SK-N-DZ (cell line): ENCODE results near the gene AMOTL1.

ENCODE experiments used
- DNase-seq: peaks from one replicate; pipeline ENCODE4 v3.0.0-alpha.2; 2015; ENCODE audit warnings: low spot score

The AMOTL1 gene

DNA sequence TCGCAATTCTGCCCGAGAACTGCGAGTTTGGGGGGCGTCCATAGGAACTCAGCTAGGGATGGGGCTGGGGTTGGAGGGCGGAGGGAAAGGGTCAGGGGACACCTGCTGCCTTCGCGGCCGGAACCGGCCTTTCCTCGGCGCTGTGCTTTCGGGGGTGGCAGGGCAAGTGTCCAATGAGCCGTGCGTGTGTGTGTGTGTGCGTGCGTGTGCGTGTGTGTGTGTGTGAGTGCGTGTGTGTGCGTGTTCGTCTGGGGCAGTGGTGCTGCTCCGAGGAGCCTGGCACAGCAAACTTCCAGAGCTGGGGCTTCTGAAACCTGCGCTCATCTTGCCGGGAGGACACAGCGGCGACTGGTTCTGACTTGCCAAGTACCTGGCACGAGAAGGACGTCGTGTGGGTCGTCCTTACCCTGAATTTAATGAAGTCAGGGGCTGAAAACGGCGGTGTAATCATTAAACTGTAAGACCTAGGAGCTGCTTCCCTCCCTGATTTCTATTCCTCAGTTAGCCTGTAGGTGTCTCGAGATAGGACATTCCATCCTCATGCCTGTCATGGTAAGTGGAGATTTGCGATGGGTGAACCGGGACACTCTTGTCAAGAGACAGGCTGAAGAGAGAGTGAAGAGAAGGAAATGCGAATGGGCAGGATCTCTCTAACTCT lies 27.0 kb upstream of the AMOTL1 start:
- peak; percentile 85 for DNase-seq

DNA sequence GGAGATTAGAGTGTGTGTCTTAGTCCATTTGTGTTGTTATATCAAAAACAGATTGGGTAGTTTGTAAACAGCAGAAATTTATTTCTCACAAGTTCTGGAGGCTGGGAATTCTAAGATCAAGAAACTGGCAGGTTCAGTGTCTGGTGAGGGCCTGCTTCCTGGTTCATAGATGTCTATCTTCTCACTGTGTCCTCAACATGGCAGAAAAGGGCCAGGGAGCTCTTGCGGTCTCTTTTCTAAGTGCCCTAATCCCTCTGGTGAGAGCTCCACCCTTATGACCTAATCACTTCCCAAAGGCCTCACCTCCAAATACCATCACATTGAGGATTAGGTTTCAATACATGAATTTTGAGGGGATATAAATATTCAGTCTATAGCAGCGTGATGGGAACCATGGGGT lies 25.5 kb upstream of the AMOTL1 start:
- no peak for DNase-seq

DNA sequence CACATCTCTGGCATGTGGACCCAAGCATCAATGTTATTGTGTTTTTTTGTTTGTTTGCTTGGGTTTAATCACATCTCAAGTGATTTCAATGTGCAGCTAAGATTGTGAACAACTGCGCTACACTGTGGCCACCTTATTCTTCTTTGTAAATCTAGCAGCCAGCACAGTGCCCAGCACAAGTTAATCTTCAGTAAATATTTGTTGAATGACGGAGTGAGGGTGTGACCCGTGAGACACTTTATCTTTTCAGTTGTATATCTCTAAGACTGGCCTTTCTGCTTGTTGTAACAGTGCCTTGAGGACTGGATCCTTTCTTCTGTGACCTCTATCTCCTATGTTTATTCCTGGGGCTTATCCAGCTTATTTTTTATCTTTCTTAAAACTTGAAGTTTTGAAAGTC lies 21.4 kb upstream of the AMOTL1 start:
- no peak for DNase-seq

DNA sequence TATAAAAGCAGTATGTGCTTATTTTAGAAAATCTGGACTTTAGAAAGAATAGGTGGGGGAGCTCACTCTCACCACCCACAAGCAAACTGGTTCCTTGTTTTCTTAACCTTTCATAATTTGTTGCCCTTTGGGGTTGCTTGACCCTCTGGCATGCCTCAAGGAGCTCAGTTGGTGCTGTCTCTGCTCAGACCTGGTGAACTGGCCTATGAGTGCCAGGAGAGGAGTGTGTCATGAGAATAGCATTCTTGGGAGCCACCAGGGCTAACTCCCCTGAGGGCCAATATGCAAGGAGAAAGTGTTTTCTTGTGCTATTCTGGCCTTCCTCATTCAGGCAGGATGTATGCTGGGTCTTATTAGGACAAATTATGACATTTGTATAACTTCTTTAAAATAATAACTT lies 21.0 kb upstream of the AMOTL1 start:
- no peak for DNase-seq

DNA sequence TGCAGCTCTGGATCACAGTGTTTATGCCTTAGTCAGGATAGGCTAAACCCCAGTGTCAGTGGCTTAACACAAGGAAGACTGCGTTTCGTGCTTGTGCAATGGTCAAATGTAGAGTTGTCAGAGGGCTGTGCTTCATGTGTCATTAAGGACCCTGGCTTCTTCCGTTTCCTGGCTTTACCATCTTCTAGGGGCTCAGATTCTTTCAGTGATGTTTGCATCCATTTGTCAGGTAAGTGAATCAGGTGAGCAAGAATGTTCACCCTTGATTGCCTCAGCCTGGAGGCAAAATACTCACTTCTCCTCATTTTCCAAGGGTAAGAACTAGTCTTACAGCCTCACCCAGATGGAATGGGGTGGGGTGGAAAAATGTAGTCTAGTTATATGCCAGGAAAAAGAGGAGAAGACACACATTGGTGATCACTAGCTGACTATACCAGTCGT lies 20.5 kb upstream of the AMOTL1 start:
- DNase-seq = no peak

DNA sequence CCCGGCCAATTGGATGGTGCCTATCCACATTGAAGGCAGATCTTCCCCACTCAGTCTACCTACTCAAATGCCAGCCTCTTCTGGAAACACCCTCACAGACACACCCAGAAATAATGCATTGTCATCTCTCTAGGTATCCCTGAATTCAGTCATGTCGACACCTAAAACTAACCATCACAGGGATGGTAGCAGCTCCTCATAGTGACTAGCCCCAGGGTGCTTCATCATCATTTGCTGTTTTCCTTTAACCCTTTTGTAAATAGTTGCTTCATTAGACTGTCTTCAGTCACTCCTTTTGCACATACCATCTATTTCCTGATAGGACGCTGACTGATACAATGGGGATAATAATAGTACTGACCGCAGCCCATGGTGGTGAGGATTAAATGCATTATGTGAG lies 18.8 kb upstream of the AMOTL1 start:
- no peak for DNase-seq

DNA sequence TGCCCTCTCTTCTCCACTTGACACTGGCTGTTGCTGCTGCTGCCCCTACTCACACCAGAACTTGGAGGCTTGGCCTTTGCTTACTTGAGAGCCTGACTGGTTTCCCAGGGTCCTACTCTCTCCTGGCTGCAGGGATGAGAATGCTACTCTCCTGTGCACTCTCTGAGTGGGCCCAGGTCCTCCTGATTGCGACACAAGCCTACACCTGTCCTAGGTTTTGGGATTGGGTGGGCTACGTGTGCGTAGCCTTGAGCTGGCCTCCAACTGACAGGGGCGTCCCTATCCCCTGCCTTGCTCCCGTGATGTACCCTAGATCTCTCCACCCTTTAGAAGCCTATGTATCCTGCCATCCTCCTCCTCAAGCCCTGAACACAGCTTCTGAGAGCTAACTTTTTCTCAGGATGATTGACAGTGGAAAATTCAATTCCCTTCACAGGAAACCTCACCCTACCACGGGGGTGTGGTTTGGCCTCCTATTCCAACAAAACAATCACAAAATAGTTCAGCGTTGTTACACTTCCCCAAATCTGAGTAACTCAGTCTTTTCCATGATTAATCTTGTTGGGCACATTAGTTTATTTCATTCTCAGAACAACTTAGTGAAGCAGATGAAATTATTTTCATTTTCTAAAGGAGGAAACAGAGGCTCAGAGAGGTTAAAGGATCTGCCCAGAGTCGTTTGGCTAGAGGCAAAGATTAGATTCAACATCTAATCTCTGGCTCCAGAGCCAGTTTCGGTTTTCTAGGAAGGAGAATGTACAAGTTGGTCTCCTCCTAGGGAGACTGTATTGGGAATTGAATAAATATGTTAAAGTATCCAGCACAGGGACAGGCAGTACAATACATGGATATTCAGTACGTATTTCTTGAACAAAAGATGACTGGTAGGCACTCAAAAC lies 17.6 kb upstream of the AMOTL1 start:
- DNase-seq = no peak

DNA sequence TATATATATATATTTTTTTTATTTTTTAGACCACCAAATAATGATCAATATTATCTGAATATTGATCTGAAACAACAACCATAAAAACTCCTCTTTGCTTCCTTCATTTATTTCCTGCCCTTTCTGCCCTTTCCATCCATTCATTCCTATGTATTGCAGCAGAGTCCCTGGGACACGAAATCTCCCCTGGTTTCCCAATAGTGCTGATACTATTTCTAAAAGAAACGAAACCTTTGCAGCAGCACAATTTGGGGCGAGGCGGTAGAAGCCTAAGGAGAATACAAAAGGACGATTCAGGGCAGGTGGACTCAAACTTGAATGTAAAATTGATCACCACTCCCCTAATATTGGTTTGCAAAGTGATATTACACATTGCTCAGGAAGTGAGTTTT lies 16.9 kb upstream of the AMOTL1 start:
- no peak for DNase-seq

DNA sequence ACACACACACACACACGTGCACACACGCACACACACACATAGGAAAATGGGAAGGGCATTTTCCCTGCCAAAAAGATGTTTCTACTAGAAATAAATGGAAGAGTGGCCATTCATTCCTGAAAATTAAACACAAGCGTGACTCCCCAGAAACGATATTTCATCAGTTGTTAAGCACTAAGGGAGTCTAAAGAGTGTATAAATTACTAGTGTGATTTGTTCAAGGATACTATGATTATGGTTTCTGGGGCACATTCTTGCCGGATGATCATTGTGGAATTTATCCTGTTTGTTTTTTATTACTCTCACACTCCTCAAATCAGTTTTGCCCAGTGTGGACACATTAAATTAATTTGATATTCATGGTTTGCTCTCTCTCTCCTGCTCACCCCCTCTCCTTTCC lies 16.4 kb upstream of the AMOTL1 start:
- no peak for DNase-seq

DNA sequence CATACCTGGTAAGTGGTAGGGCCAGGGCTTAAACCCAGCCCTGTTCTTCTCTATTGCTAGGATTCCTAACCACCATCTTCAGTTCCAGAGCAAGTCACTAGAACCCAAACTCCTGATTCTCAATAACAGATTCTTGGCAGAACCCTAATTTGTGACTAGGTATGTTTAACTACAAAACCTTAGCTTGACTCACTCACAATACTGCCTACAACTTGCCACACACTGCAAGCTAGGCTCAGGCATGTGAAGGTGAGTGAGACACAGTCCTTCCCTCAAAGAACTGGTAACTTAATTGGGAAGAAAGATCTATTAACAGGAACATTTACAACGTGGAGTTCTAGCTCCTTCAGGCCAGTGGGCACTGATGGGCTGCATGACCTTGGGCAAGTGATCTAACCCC lies 14.5 kb upstream of the AMOTL1 start:
- no peak for DNase-seq

DNA sequence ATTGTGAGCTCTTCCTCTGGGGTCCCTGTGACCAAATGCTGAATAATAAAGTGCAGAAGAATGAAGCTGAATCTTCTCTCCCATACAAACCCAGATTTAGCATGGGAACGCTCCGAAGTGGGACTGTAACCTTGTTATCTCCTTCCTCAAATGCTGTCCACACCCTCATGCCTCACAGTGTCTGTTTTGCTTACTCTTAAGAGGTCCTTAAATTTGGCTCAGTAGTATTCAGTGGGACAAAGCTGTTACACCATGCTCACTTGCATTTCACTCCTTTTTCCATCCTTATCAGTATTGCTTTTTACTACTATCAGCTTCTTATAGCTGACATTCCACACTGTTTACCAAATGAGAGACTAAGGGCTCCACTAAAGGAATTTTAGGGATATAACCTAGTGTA lies 13.8 kb upstream of the AMOTL1 start:
- DNase-seq = no peak

DNA sequence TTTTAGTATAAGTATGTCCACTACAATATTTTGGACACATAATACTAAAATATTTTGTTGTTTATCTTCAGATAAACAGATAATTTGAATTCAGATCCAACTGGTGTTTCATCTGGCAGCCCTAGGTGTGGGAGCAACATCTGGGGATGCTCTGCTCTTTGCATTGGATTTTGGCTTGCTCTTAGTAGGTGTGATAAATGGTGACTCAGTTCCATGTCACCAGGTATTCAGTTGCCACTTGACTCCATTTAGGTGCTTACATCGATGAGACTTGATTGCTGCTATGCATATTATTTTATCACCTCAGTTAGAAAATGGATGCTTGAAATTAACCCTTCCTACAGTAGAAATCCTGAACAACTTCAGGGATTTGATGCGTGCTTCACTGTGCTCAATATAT lies 13.3 kb upstream of the AMOTL1 start:
- DNase-seq = no peak

DNA sequence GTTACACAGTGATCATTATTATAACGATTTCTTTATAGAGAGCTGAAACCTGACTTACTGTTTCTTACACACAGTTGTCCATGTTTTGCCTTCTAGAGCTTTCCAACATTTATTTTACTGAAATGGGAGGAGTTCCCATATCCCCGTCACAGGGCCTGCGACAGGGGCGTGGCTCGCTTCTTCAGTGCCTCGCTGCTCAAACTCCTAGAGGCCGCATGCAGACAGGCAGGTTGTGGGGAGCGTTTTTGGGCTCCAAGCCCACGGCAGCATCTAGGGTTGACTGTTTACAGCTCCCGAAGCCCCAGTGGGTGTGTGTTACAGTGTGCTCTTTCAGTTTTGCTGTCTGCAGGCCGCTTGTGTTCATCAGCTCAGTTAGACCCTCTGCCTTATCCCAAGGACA lies 12.7 kb upstream of the AMOTL1 start:
- no peak for DNase-seq

DNA sequence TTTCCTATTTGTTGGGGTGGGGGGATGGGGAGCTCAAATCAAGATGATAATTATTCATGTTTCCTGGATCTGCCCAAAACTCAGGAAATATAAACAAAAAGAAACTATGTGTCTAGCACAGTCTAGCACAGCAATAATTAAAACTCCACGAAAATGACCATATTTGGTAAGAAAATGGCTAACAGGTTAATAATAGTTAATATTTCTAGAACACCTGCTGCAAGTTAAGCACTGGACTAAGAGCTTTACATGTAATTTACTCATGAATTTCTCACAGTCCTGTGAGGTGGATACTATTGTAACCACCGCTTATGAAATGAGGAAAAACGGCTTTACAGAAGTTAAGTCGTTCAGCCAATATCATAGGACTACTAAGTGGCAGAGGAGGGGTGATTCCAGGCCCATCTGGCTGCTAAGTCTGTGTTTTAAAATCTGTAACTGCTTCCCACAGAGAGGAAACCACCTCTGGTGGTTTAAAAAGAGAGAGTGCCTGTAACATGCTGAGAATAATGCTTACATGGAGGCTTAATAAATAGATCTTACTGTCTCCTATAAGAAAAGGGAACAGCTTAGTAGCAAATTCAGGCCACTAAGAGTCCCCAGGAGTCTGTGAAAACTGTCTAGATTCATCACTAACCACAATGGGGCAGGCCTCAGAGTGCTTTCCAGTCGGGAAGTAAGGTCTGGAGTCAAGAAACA lies 11.0 kb upstream of the AMOTL1 start:
- no peak for DNase-seq

DNA sequence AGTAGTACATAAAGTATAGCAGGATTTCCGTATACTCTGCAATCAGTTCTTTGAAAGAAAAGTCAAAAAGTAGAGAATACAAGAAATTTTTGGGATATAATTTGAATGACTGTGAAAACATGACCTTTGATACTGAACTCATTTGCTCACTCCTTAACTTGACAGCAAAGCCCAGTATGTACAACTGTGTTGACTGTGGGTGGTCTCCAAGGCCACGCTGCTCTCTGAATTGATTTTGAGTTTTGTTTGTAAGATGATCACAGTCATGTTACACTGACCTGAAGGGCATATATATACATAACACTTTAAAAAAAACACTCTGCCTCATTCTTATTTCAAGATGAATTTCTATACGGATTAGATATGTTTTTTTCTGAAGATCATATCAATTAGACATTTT lies 9.5 kb upstream of the AMOTL1 start:
- DNase-seq = no peak

DNA sequence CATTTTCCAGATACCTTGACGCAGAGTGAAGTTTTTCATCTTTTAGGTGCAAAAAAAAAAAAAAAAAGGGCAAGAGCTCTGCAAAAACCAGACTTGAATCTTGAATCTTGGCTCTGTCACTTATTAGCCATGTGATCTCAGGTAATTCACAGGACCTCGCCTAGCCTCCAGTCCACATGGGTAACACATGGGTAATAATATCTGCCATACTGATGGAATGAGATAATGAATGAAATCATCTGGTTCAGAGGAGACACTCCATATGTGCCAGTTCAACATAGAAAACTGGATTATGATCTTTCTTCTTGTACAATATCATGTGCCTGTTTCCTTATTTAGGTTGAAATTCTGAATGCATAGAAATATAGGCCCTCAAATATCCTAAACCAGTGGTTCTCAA lies 8.6 kb upstream of the AMOTL1 start:
- DNase-seq = no peak

DNA sequence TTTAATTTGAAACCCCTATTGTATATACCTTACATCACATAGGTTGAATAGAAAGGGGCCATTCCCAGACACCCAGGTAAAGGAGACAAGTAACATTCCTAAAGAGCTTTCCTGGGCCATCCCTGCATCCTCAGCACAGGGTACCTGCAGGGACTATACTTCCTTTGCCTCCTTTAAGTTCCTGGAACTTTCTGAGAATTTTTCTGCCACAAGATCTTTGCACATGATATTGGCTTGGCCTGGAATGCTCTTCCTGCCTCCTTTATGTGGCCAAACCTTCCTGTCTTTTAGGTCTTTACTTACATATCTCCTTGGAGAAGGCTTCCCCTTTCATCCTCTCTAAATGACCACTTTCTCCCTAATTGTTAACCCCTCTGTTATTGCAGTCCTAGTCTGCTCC lies 7.9 kb upstream of the AMOTL1 start:
- no peak for DNase-seq

DNA sequence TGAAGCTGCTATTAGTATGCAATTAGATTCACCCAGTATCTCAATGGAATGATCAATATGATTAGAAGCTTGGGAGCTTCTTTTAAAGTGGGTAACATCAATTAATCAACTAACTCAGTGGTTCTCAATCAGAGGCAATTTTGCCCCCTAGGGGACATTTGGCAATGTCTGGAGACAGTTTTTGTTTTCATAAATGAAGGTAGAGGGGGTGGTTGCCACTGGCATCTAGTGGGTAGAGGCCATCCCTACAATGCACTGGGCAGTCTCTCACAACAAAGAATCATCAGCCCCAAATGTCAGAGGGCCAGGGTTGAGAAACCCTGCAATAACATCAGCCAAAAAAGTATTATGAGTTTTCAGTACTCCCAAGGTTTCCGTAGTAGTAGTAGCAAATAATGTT lies 5.9 kb upstream of the AMOTL1 start:
- no peak for DNase-seq

DNA sequence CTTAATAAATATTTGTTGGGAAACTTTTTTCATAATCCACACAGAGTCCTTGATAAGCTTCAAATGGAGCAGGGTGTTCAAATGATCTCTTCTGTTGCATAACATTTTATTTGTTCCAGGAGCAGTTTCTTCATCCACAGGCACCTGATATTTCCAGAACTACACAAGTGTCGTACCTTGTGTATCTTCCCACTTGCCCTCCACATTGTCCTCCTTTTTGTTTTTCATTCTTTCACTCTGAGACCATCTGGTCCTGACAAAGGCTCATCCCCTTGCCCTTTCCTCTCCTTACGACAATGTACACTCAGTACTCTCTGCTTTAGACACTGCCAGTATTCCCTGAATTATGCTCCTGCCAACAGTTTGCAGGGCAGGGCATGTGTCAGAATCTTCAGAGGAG lies 5.2 kb upstream of the AMOTL1 start:
- DNase-seq = no peak

DNA sequence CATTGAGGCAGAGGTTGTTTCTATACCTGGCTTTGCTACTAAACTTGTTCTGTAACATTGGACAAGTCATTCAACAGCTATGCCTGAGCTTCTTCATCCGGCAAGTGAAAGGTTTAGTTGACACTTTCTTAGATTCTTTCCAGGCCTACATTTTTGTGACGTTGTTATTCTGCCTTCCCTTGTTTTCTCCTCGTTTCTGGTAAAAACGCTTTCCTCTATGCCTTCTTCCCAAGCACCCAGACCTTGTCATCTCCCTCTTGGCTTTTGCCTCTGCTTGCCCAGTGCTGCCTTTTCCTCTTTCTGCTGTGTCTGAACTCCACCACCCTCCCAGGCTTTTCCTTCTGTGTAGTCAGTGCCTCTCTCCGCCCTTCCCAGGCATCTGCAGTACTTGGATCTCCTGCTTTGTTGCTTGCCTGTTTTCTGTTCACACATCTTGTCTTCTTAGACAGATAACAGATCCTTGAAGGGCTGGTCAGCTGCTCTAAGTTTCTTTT lies 1.4 kb upstream of the AMOTL1 start:
- peak; percentile 64 for DNase-seq

DNA sequence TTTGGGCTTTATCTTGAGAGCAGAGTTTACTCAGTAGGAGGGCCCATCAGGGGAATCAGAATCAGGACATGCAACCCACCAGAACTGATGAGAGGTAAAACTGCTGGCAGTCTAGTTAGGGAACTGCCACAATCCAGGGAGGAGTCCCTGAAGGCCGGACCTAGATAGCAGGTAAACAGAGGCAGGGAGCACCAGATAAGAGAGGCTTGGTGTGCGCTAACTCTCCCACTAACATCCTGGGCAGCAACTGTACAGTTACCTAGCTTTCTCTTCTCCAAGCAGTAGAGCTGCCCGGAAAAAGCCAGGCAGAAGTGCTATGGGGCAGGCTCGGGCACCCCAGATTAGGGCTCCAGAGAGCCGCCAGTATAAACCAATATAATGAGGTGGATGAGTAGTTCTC lies 865 bp upstream of the AMOTL1 start:
- DNase-seq = no peak
